ENCODE measurements around the gene GSTO1.

- TF ChIP-seq CTCF (IDR thresholded peaks at IDR 0.05; ENCODE audit: low read depth, low read length) (no peak), EZH2phosphoT487 (IDR thresholded peaks at IDR 0.05; ENCODE audit: low read depth) (no peak)
Measured at GRCh38 chr10:104284846-104285245, 30.2 kb downstream of the GSTO1 start.

Data from OCI-LY3 (cell line).